Progenitor cell of endocrine pancreas (in vitro differentiated cells): ENCODE results near the gene UBAC2. TPM values are rescaled to one million over a fixed set of nuclear protein-coding genes. Genes with fewer than 3 reads are reported as not detected.

Experiments used
- DNase-seq: peaks from one replicate; pipeline ENCODE4 v3.0.0; 2021; ENCODE audit warnings: low spot score; ENCODE audit not compliant: unreplicated experiment
- H3K27ac Mint-ChIP-seq: 2 replicates; pipeline ENCODE4 v1.8.0; 2021; ENCODE audit warnings: mild to moderate bottlenecking, moderate library complexity, mixed read lengths
- H3K27me3 Mint-ChIP-seq: 2 replicates; pipeline ENCODE4 v1.8.0; 2021; ENCODE audit warnings: mixed read lengths
- H3K36me3 Mint-ChIP-seq: 2 replicates; pipeline ENCODE4 v1.8.0; 2022; ENCODE audit warnings: mixed read lengths; ENCODE audit not compliant: insufficient read depth
- H3K4me1 Mint-ChIP-seq: 2 replicates; pipeline ENCODE4 v1.8.0; 2021; ENCODE audit warnings: low read depth, mixed read lengths
- H3K4me3 Mint-ChIP-seq: 2 replicates; pipeline ENCODE4 v1.8.0; 2021; ENCODE audit warnings: low read depth, mild to moderate bottlenecking, moderate library complexity, mixed read lengths
- H3K9me3 Mint-ChIP-seq: 2 replicates; pipeline ENCODE4 v1.8.0; 2021; ENCODE audit warnings: low read depth, mixed read lengths
- total RNA-seq: library from RNA; stranded (reverse); gene quantifications from 2 replicates; pipeline ENCODE4 v1.2.1, GENCODE V29; 2021
- TF ChIP-seq, protein P1 (sequence below): fragments of 200-600 bp; sonication (generic); IDR thresholded peaks from one replicate; pipeline ENCODE4 v1.5.0; 2021; ENCODE audit warnings: antibody characterized with exemption, mild to moderate bottlenecking; ENCODE audit not compliant: unreplicated experiment

UBAC2 gene
- total RNA-seq, 1 donor from 2014 or later = 60.6 TPM

DNA sequence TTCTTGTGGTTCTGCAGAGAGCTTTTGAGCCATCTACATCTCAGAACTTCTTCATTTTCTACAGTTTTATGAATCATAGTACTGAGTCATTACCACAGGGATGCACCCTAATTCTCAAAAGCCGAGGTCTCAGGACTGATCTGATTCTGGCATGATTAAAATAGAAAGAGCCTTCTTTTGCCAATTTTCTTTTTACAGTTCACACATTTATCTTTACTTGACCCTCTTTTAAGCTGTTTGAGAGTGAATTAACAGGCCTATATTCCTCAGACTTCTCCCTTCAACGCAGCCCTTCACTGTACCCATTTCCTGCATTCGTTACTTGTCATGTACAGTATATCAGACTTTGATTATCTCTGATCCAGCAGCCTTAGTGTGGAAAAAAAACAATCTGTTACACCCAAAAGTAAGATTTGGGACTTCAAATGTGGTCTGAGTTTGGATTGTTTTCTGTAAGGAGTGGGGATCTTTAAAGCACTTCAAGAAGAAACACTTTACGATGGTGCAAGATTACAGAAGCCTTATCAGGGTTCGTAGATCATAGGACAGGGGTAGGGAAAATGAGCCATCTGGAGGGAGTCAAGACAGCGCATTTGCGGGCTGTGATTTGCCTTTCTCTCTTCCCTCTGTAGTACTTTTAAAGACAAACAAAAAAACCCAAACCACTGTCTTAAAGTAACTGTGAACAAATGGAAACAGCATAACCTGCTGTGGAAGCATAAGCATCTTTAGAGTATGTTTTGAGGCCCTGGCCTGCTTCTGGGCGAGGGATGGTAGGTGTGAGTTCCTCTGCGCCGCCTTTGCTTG, 121.8 kb downstream of the UBAC2 start:
- Mint-ChIP-seq H3K4me3 (no peak overlapping the region), H3K9me3 (no peaks in the 10 kb centered on the region), H3K27me3 (no peaks in the 10 kb centered on the region), H3K27ac (no peak overlapping the region), H3K36me3 (peaks cover 11% of the 10 kb centered on the region), H3K4me1 (no peaks in the 10 kb centered on the region)
- DNase-seq = no peak
- TF ChIP-seq, protein P1, sequence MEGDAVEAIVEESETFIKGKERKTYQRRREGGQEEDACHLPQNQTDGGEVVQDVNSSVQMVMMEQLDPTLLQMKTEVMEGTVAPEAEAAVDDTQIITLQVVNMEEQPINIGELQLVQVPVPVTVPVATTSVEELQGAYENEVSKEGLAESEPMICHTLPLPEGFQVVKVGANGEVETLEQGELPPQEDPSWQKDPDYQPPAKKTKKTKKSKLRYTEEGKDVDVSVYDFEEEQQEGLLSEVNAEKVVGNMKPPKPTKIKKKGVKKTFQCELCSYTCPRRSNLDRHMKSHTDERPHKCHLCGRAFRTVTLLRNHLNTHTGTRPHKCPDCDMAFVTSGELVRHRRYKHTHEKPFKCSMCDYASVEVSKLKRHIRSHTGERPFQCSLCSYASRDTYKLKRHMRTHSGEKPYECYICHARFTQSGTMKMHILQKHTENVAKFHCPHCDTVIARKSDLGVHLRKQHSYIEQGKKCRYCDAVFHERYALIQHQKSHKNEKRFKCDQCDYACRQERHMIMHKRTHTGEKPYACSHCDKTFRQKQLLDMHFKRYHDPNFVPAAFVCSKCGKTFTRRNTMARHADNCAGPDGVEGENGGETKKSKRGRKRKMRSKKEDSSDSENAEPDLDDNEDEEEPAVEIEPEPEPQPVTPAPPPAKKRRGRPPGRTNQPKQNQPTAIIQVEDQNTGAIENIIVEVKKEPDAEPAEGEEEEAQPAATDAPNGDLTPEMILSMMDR = no peak

DNA sequence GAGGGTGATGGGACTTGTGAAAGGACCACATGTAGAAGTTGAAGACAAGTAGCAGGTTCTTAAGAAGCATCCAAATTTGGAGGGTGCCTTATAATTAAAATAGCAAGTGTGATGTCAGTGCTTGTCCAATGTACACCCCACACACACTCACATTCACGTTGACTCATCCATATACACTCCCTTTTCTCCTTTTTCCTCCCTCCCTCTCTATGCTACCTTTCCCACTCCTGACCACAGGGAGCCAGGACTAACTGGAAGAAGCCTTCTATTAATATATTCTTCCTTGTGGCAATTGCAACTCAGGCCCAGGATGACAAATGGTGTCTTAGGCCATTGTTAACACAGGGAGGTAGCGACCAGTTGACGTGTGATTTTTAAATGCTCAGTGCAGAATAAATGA, 122.8 kb downstream of the UBAC2 start:
- Mint-ChIP-seq H3K4me1 (no peaks in the 10 kb centered on the region), H3K4me3 (no peak overlapping the region), H3K27ac (no peak overlapping the region), H3K27me3 (no peaks in the 10 kb centered on the region), H3K9me3 (no peaks in the 10 kb centered on the region), H3K36me3 (peaks cover 11% of the 10 kb centered on the region)
- no peak for DNase-seq
- TF ChIP-seq, protein P1 = no peak

DNA sequence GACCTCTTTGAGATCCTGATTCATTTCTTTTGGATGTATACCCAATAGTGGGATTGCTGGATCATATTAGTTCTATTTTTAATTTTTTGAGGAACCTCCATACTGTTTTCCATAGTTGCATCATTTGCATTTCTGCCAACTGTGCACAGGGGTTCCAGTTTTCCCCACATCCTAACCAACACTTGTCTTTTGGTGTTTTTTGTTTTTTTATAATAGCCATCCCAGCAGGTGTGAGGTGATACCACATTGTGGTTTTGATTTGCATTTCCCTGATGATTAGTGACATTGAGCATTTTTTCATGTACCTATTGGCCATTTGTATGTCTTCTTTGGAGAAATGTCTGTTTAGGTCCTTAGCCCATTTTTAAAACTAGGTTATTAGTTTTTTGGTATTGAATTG, 125.4 kb downstream of the UBAC2 start:
- TF ChIP-seq, protein P1 = no peak
- H3K4me3 Mint-ChIP-seq = no peak overlapping the region
- peaks cover 14% of the 10 kb centered on the region for H3K36me3 Mint-ChIP-seq
- no peaks in the 10 kb centered on the region for H3K9me3 Mint-ChIP-seq
- H3K27ac Mint-ChIP-seq = no peak overlapping the region
- H3K27me3 Mint-ChIP-seq = no peaks in the 10 kb centered on the region
- H3K4me1 Mint-ChIP-seq = no peaks in the 10 kb centered on the region
- DNase-seq = no peak

DNA sequence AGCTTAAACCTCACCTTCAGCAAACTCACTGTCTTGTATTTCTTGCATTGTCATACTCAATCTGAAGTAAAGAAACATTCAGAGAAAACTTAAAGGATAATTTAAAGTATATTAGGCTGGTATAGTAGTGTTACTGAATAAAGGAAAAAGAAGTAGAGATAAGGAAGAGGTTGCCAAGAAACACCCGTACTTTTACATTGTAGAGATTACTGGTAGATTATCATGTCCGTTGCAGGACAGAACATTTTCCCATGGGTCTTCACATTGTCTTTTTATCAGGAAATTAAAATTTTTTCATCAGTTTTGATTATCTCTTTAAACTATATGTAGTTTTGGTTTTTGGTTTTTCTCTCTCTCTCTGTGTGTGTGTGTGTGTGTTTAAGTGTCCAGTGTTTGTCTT, 126.5 kb downstream of the UBAC2 start:
- Mint-ChIP-seq H3K36me3 (peaks cover 14% of the 10 kb centered on the region), H3K4me3 (no peak overlapping the region), H3K4me1 (peaks cover 3% of the 10 kb centered on the region), H3K27ac (no peak overlapping the region), H3K9me3 (no peaks in the 10 kb centered on the region), H3K27me3 (no peaks in the 10 kb centered on the region)
- DNase-seq = no peak
- TF ChIP-seq, protein P1 = no peak

DNA sequence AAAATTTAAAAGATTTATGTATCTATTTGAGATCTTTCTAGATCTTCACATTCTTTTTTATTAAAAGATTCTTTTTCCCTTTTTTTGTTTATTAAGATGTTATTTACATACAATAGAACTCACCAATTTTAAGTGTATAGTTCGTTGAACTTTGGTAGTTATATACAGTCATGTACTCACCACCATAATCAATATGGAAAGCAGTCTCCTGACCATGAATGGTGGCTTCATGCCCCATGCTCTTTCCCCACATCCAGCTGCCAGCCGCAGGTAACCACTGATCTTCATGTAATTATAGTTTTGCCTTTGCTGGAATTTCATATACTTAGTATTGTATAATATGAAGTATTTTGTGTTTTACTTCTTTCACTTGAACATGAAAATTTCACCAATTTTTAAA, 127.1 kb downstream of the UBAC2 start:
- Mint-ChIP-seq H3K36me3 (peaks cover 15% of the 10 kb centered on the region), H3K4me1 (peaks cover 3% of the 10 kb centered on the region), H3K27ac (no peak overlapping the region), H3K27me3 (no peaks in the 10 kb centered on the region), H3K9me3 (no peaks in the 10 kb centered on the region), H3K4me3 (no peak overlapping the region)
- TF ChIP-seq, protein P1 = no peak
- no peak for DNase-seq
